Breast epithelium (tissue), 3 donors: Measurements from ENCODE around the gene ADM2.

Experiments
- POLR2AphosphoS5 ChIP-seq, 3 donors: sonication (generic); formaldehyde crosslinking; IDR thresholded peaks; one replicate each; pipeline ENCODE4 v1.6.1; 2017; ENCODE audit warnings: antibody characterized with exemption in 3 of 3
- TF ChIP-seq, protein P1 (sequence below), 3 donors: fragments of 450-650 bp; IDR thresholded peaks; one replicate each; pipeline ENCODE4 v1.5.1; 2016 to 2017; ENCODE audit warnings: antibody characterized with exemption in 3 of 3, mild to moderate bottlenecking in 3 of 3, moderate library complexity in 3 of 3

DNA sequence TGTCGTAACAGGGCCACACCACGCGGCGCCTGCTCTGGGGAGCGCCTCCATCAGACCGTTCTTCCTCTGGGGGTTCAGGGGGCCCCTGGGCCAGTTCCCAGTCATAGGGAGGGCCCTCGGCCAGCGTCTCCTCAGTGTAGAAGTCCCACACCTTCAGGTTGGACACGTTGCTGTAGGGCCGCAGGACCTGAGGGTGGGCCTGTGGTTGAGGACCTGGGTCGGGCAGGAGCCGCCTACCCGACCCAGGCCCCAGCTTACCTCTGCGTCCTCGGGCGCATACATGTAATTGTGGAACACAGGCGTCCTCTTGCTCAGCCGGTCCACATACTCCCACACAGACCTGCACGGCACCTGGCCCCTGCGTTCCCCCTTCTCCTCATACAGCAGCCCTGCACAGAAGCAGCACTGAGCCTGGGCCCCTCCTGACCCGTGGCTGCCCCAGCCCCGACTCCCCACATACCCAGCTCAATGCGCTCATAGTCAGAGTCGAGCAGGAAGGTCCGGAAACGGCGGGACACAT lies 26.7 kb upstream of the ADM2 start:
- no peak for TF ChIP-seq POLR2AphosphoS5 (IDR thresholded peaks at IDR 0.05)
- TF ChIP-seq, protein P1, sequence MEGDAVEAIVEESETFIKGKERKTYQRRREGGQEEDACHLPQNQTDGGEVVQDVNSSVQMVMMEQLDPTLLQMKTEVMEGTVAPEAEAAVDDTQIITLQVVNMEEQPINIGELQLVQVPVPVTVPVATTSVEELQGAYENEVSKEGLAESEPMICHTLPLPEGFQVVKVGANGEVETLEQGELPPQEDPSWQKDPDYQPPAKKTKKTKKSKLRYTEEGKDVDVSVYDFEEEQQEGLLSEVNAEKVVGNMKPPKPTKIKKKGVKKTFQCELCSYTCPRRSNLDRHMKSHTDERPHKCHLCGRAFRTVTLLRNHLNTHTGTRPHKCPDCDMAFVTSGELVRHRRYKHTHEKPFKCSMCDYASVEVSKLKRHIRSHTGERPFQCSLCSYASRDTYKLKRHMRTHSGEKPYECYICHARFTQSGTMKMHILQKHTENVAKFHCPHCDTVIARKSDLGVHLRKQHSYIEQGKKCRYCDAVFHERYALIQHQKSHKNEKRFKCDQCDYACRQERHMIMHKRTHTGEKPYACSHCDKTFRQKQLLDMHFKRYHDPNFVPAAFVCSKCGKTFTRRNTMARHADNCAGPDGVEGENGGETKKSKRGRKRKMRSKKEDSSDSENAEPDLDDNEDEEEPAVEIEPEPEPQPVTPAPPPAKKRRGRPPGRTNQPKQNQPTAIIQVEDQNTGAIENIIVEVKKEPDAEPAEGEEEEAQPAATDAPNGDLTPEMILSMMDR (IDR thresholded peaks at IDR 0.05), result no peak
